Thoracic aorta (tissue), 2 donors: ENCODE results near the gene DDI2. TPM values are rescaled to one million over a fixed set of nuclear protein-coding genes. Genes with fewer than 3 reads are reported as not detected.

Source experiments
- ATAC-seq: fragments of 150-250 bp; one replicate; pipeline ENCODE4 v1.8.0; 2017; ENCODE audit warnings: low read depth; ENCODE audit not compliant: insufficient number of reproducible peaks, low FRiP score
- DNase-seq: peaks from one replicate; pipeline ENCODE4 v3.0.0-alpha.2; 2020; ENCODE audit warnings: low spot score
- H3K27ac ChIP-seq, 2 donors: fragments of 200-600 bp; sonication (generic); 1 replicate in 1 of 2; 2 replicates in 1 of 2; pipeline ENCODE4 v1.5.1; 2016; ENCODE audit warnings: mild to moderate bottlenecking in 2 of 2, moderate library complexity in 2 of 2
- H3K27me3 ChIP-seq: fragments of 200-600 bp; sonication (generic); replicated peaks from 2 replicates; pipeline ENCODE4 v1.6.0; 2016; ENCODE audit warnings: mild to moderate bottlenecking; ENCODE audit not compliant: insufficient read depth
- H3K36me3 ChIP-seq: fragments of 200-600 bp; sonication (generic); one replicate; pipeline ENCODE4 v1.5.1; 2016
- H3K4me1 ChIP-seq, 2 donors: fragments of 200-600 bp; sonication (generic); 1 replicate in 1 of 2; 2 replicates in 1 of 2; pipeline versions ENCODE4 v1.5.1 to v1.6.0; 2016; ENCODE audit warnings: low read depth in 2 of 2, mild to moderate bottlenecking in 1 of 2; ENCODE audit not compliant: control insufficient read depth in 1 of 2
- H3K4me3 ChIP-seq: fragments of 200-600 bp; sonication (generic); 2 replicates; pipeline ENCODE4 v1.5.1; 2016; ENCODE audit warnings: mild to moderate bottlenecking
- H3K9me3 ChIP-seq: fragments of 200-600 bp; sonication (generic); 2 replicates; pipeline ENCODE4 v1.5.1; 2016
- CTCF ChIP-seq: fragments of 200-600 bp; sonication (generic); IDR thresholded peaks from one replicate; pipeline ENCODE4 v1.5.1; 2019; ENCODE audit warnings: antibody characterized with exemption
- total RNA-seq, 2 donors: library from RNA; depleted of rRNA; stranded (reverse); fragments of >200 nt; gene quantifications; one replicate each; pipeline versions ENCODE4 v1.1.0 to v1.2.3, GENCODE V29; 2016

Gene DDI2
- total RNA-seq, 2 donors from 2014 or later = 19.6 to 37.5 TPM

- Histone ChIP-seq H3K36me3 (peaks cover 4% of the 10 kb centered on the region), H3K4me3 (no peak overlapping the region), H3K27ac (no peak overlapping the region), H3K9me3 (no peaks in the 10 kb centered on the region), H3K27me3 (no peaks in the 10 kb centered on the region), H3K4me1 (no peaks in the 10 kb centered on the region)
- ATAC-seq = no peak
- TF ChIP-seq CTCF = no peak
- DNase-seq = no peak
Observed at GRCh38 chr1:15668089-15668754, 51.0 kb downstream of the DDI2 start.

- Histone ChIP-seq H3K4me3 (no peak overlapping the region), H3K36me3 (peaks cover 4% of the 10 kb centered on the region), H3K27me3 (no peaks in the 10 kb centered on the region), H3K9me3 (no peaks in the 10 kb centered on the region), H3K4me1 (no peaks in the 10 kb centered on the region), H3K27ac (no peak overlapping the region)
- no peak for TF ChIP-seq CTCF
- ATAC-seq = no peak
- no peak for DNase-seq
Observed at GRCh38 chr1:15669074-15669473, 51.8 kb downstream of the DDI2 start.

- no peaks in the 10 kb centered on the region for H3K4me1 ChIP-seq
Observed at GRCh38 chr1:15669864-15670263, 52.6 kb downstream of the DDI2 start.

GRCh38 chr1:15671430-15671829 lies 54.2 kb downstream of the DDI2 start:
- no peak for ATAC-seq
- TF ChIP-seq CTCF = no peak
- H3K36me3 ChIP-seq = peaks cover 4% of the 10 kb centered on the region
- DNase-seq = no peak
- no peak overlapping the region for H3K27ac ChIP-seq
- no peak overlapping the region for H3K4me3 ChIP-seq
- H3K9me3 ChIP-seq = no peaks in the 10 kb centered on the region
- H3K4me1 ChIP-seq = no peaks in the 10 kb centered on the region
- no peaks in the 10 kb centered on the region for H3K27me3 ChIP-seq

More at GRCh38 chr1:15669864-15670263, 52.6 kb downstream of the DDI2 start:
- DNase-seq (no peak), ATAC-seq (no peak)
- Histone ChIP-seq H3K27me3 (no peaks in the 10 kb centered on the region), H3K36me3 (peaks cover 4% of the 10 kb centered on the region), H3K9me3 (no peaks in the 10 kb centered on the region), H3K27ac (no peak overlapping the region), H3K4me3 (no peak overlapping the region)
- no peak for TF ChIP-seq CTCF

GRCh38 chr1:15674386-15675159 lies 57.3 kb downstream of the DDI2 start:
- DNase-seq = no peak

More at GRCh38 chr1:15674386-15675159, 57.3 kb downstream of the DDI2 start:
- Histone ChIP-seq H3K4me1 (no peaks in the 10 kb centered on the region), H3K27ac (no peak overlapping the region), H3K4me3 (no peak overlapping the region), H3K27me3 (no peaks in the 10 kb centered on the region), H3K36me3 (no peaks in the 10 kb centered on the region), H3K9me3 (no peaks in the 10 kb centered on the region)
- no peak for ATAC-seq
- TF ChIP-seq CTCF = no peak
